GM12873 (cell line): ENCODE results near the gene ATAD3A.

Source experiments
- CTCF ChIP-seq: IDR thresholded peaks from 2 replicates; pipeline ENCODE4 v1.5.1; 2012; ENCODE audit warnings: low read depth, mild to moderate bottlenecking, moderate library complexity, low read length, control low read depth; ENCODE audit not compliant: insufficient read depth; ENCODE audit errors: missing control alignments

Gene ATAD3A

GRCh38 chr1:1578371-1578940, 66.5 kb downstream of the ATAD3A start:
- TF ChIP-seq CTCF = no peak

- TF ChIP-seq CTCF = no peak
Measured at GRCh38 chr1:1582585-1583346, 70.8 kb downstream of the ATAD3A start.

GRCh38 chr1:1583347-1584010, 71.5 kb downstream of the ATAD3A start:
- TF ChIP-seq CTCF = no peak
